ENCODE measurements around the gene CYREN. TPM values are rescaled to one million over a fixed set of nuclear protein-coding genes. Genes with fewer than 3 reads are reported as not detected.
A peak's percentile ranks its signal among the peaks of the same experiment; 100 is the strongest.

CYREN gene
- total and polyA plus RNA-seq, 2 of the 13 experiments (the other 11 are each of a cell fraction or from before 2014, with no cell fraction given), result 20.7 to 60.7 TPM

GRCh38 chr7:135154734-135155133, 15.8 kb downstream of the CYREN start (continued):
- TF ChIP-seq, protein P1, sequence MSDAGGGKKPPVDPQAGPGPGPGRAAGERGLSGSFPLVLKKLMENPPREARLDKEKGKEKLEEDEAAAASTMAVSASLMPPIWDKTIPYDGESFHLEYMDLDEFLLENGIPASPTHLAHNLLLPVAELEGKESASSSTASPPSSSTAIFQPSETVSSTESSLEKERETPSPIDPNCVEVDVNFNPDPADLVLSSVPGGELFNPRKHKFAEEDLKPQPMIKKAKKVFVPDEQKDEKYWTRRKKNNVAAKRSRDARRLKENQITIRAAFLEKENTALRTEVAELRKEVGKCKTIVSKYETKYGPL (CRISPR knock-in tag; IDR thresholded peaks at IDR 0.05), result no peak
- TF ChIP-seq ESRRA (CRISPR knock-in tag; IDR thresholded peaks at IDR 0.05; ENCODE audit: low read depth), result no peak
- TF ChIP-seq ZIK1 (CRISPR knock-in tag; IDR thresholded peaks at IDR 0.05; ENCODE audit: borderline replicate concordance, low read depth), result no peak
- no peak for TF ChIP-seq KAT2B (IDR thresholded peaks at IDR 0.05; ENCODE audit: borderline replicate concordance, low read depth, low read length)
- TF ChIP-seq SOX13 (IDR thresholded peaks at IDR 0.05), result no peak
- peak in 1 of 2 experiments; percentile 78; a peak in 2 of 4 replicates for TF ChIP-seq SOX13 (CRISPR knock-in tag; conservative IDR thresholded peaks at IDR 0.05 in 1 of 2, IDR thresholded peaks at IDR 0.05 in 1 of 2)
- TF ChIP-seq TRIM24 (CRISPR knock-in tag; IDR thresholded peaks at IDR 0.05), result no peak
- TF ChIP-seq ZNF772 (CRISPR knock-in tag; IDR thresholded peaks at IDR 0.05), result no peak
- TF ChIP-seq ZNF550 (CRISPR knock-in tag; IDR thresholded peaks at IDR 0.05; ENCODE audit: borderline replicate concordance), result no peak
- TF ChIP-seq, protein P2, sequence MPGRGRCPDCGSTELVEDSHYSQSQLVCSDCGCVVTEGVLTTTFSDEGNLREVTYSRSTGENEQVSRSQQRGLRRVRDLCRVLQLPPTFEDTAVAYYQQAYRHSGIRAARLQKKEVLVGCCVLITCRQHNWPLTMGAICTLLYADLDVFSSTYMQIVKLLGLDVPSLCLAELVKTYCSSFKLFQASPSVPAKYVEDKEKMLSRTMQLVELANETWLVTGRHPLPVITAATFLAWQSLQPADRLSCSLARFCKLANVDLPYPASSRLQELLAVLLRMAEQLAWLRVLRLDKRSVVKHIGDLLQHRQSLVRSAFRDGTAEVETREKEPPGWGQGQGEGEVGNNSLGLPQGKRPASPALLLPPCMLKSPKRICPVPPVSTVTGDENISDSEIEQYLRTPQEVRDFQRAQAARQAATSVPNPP (CRISPR knock-in tag; IDR thresholded peaks at IDR 0.05), result no peak
- no peak for TF ChIP-seq SALL2 (CRISPR knock-in tag; IDR thresholded peaks at IDR 0.05)
- peak; percentile 65; the same call in 1 of the 2 replicates for TF ChIP-seq SOX5 (CRISPR knock-in tag; IDR thresholded peaks at IDR 0.05; ENCODE audit: borderline replicate concordance)
- TF ChIP-seq NCOR1 (IDR thresholded peaks at IDR 0.05; ENCODE audit: borderline replicate concordance, low read length), result 0 out of 2 replicates have a peak, but pooled peaks have one; percentile 34
- no peak for TF ChIP-seq THAP8 (CRISPR knock-in tag; IDR thresholded peaks at IDR 0.05; ENCODE audit: borderline replicate concordance)
- TF ChIP-seq ZNF276 (CRISPR knock-in tag; IDR thresholded peaks at IDR 0.05; ENCODE audit: low read depth), result no peak
